ENCODE measurements around the gene PLBD2.

Gene PLBD2

GRCh38 chr12:113391650-113392337 is 33.4 kb downstream of the PLBD2 start:
- Histone ChIP-seq H3K9me3 (ENCODE audit: control insufficient read depth, low read depth, low read length) (no peaks in the 10 kb centered on the region), H3K4me1 (ENCODE audit: control insufficient read depth, low read depth, low read length) (peaks cover 3% of the 10 kb centered on the region), H3K27me3 (ENCODE audit: control insufficient read depth, insufficient read depth, low read length) (no peaks in the 10 kb centered on the region), H3K9ac (ENCODE audit: low read length) (no peak overlapping the region), H3K36me3 (ENCODE audit: control insufficient read depth, low read depth, low read length) (peaks cover 11% of the 10 kb centered on the region), H3K4me3 (ENCODE audit: low read length) (no peak overlapping the region), H3K27ac (ENCODE audit: low read length) (no peak overlapping the region)

- H3K4me1 ChIP-seq (ENCODE audit: control insufficient read depth, low read depth, low read length): peaks cover 3% of the 10 kb centered on the region
- H3K9me3 ChIP-seq (ENCODE audit: control insufficient read depth, low read depth, low read length): no peaks in the 10 kb centered on the region
- no peak overlapping the region for H3K27ac ChIP-seq (ENCODE audit: low read length)
- no peak overlapping the region for H3K4me3 ChIP-seq (ENCODE audit: low read length)
- H3K36me3 ChIP-seq (ENCODE audit: control insufficient read depth, low read depth, low read length): peaks cover 4% of the 10 kb centered on the region
- no peak overlapping the region for H3K9ac ChIP-seq (ENCODE audit: low read length)
- H3K27me3 ChIP-seq (ENCODE audit: control insufficient read depth, insufficient read depth, low read length): no peaks in the 10 kb centered on the region
These were observed 34.1 kb downstream of the PLBD2 start for GRCh38 chr12:113392520-113392919.

GRCh38 chr12:113392988-113393579 is 34.7 kb downstream of the PLBD2 start:
- Histone ChIP-seq H3K27me3 (ENCODE audit: control insufficient read depth, insufficient read depth, low read length) (no peaks in the 10 kb centered on the region), H3K36me3 (ENCODE audit: control insufficient read depth, low read depth, low read length) (peaks cover 4% of the 10 kb centered on the region), H3K9me3 (ENCODE audit: control insufficient read depth, low read depth, low read length) (no peaks in the 10 kb centered on the region), H3K4me1 (ENCODE audit: control insufficient read depth, low read depth, low read length) (peaks cover 3% of the 10 kb centered on the region), H3K9ac (ENCODE audit: low read length) (no peak overlapping the region), H3K27ac (ENCODE audit: low read length) (no peak overlapping the region), H3K4me3 (ENCODE audit: low read length) (no peak overlapping the region)

GRCh38 chr12:113393749-113394148 is 35.4 kb downstream of the PLBD2 start:
- Histone ChIP-seq H3K27ac (ENCODE audit: low read length) (no peak overlapping the region), H3K4me1 (ENCODE audit: control insufficient read depth, low read depth, low read length) (peaks cover 3% of the 10 kb centered on the region), H3K27me3 (ENCODE audit: control insufficient read depth, insufficient read depth, low read length) (no peaks in the 10 kb centered on the region), H3K9me3 (ENCODE audit: control insufficient read depth, low read depth, low read length) (no peaks in the 10 kb centered on the region), H3K9ac (ENCODE audit: low read length) (no peak overlapping the region), H3K36me3 (ENCODE audit: control insufficient read depth, low read depth, low read length) (peaks cover 4% of the 10 kb centered on the region), H3K4me3 (ENCODE audit: low read length) (no peak overlapping the region)

GRCh38 chr12:113395119-113395518 is 36.7 kb downstream of the PLBD2 start:
- H3K9ac ChIP-seq (ENCODE audit: low read length): no peak overlapping the region
- H3K4me3 ChIP-seq (ENCODE audit: low read length): no peak overlapping the region
- peaks cover 3% of the 10 kb centered on the region for H3K4me1 ChIP-seq (ENCODE audit: control insufficient read depth, low read depth, low read length)
- no peaks in the 10 kb centered on the region for H3K36me3 ChIP-seq (ENCODE audit: control insufficient read depth, low read depth, low read length)
- no peaks in the 10 kb centered on the region for H3K27me3 ChIP-seq (ENCODE audit: control insufficient read depth, insufficient read depth, low read length)
- no peak overlapping the region for H3K27ac ChIP-seq (ENCODE audit: low read length)
- H3K9me3 ChIP-seq (ENCODE audit: control insufficient read depth, low read depth, low read length): no peaks in the 10 kb centered on the region

- Histone ChIP-seq H3K4me1 (ENCODE audit: control insufficient read depth, low read depth, low read length) (peaks cover 3% of the 10 kb centered on the region), H3K36me3 (ENCODE audit: control insufficient read depth, low read depth, low read length) (no peaks in the 10 kb centered on the region), H3K9me3 (ENCODE audit: control insufficient read depth, low read depth, low read length) (no peaks in the 10 kb centered on the region), H3K27me3 (ENCODE audit: control insufficient read depth, insufficient read depth, low read length) (no peaks in the 10 kb centered on the region), H3K9ac (ENCODE audit: low read length) (no peak overlapping the region), H3K4me3 (ENCODE audit: low read length) (no peak overlapping the region), H3K27ac (ENCODE audit: low read length) (no peak overlapping the region)
These were observed 37.8 kb downstream of the PLBD2 start for GRCh38 chr12:113396200-113396599.

- Histone ChIP-seq H3K27me3 (ENCODE audit: control insufficient read depth, insufficient read depth, low read length) (no peaks in the 10 kb centered on the region), H3K9ac (ENCODE audit: low read length) (no peak overlapping the region), H3K27ac (ENCODE audit: low read length) (no peak overlapping the region), H3K36me3 (ENCODE audit: control insufficient read depth, low read depth, low read length) (no peaks in the 10 kb centered on the region), H3K4me3 (ENCODE audit: low read length) (no peak overlapping the region), H3K4me1 (ENCODE audit: control insufficient read depth, low read depth, low read length) (peaks cover 3% of the 10 kb centered on the region), H3K9me3 (ENCODE audit: control insufficient read depth, low read depth, low read length) (no peaks in the 10 kb centered on the region)
These were observed 38.6 kb downstream of the PLBD2 start for GRCh38 chr12:113396828-113397496.

- Histone ChIP-seq H3K9me3 (ENCODE audit: control insufficient read depth, low read depth, low read length) (no peaks in the 10 kb centered on the region), H3K27ac (ENCODE audit: low read length) (no peak overlapping the region), H3K36me3 (ENCODE audit: control insufficient read depth, low read depth, low read length) (no peaks in the 10 kb centered on the region), H3K9ac (ENCODE audit: low read length) (no peak overlapping the region), H3K4me1 (ENCODE audit: control insufficient read depth, low read depth, low read length) (peaks cover 3% of the 10 kb centered on the region), H3K4me3 (ENCODE audit: low read length) (no peak overlapping the region), H3K27me3 (ENCODE audit: control insufficient read depth, insufficient read depth, low read length) (no peaks in the 10 kb centered on the region)
These were observed 39.3 kb downstream of the PLBD2 start for GRCh38 chr12:113397497-113398197.

- Histone ChIP-seq H3K36me3 (ENCODE audit: control insufficient read depth, low read depth, low read length) (no peaks in the 10 kb centered on the region), H3K9me3 (ENCODE audit: control insufficient read depth, low read depth, low read length) (no peaks in the 10 kb centered on the region), H3K4me1 (ENCODE audit: control insufficient read depth, low read depth, low read length) (no peaks in the 10 kb centered on the region), H3K27ac (ENCODE audit: low read length) (no peak overlapping the region), H3K27me3 (ENCODE audit: control insufficient read depth, insufficient read depth, low read length) (no peaks in the 10 kb centered on the region), H3K9ac (ENCODE audit: low read length) (no peak overlapping the region), H3K4me3 (ENCODE audit: low read length) (no peak overlapping the region)
These were observed 40.2 kb downstream of the PLBD2 start for GRCh38 chr12:113398346-113399290.

- Histone ChIP-seq H3K27ac (ENCODE audit: low read length) (no peak overlapping the region), H3K27me3 (ENCODE audit: control insufficient read depth, insufficient read depth, low read length) (no peaks in the 10 kb centered on the region), H3K36me3 (ENCODE audit: control insufficient read depth, low read depth, low read length) (no peaks in the 10 kb centered on the region), H3K9me3 (ENCODE audit: control insufficient read depth, low read depth, low read length) (no peaks in the 10 kb centered on the region), H3K9ac (ENCODE audit: low read length) (no peak overlapping the region), H3K4me1 (ENCODE audit: control insufficient read depth, low read depth, low read length) (no peaks in the 10 kb centered on the region), H3K4me3 (ENCODE audit: low read length) (no peak overlapping the region)
These were observed 41.1 kb downstream of the PLBD2 start for GRCh38 chr12:113399490-113399889.

- H3K4me1 ChIP-seq (ENCODE audit: control insufficient read depth, low read depth, low read length): peaks cover 4% of the 10 kb centered on the region
- H3K27me3 ChIP-seq (ENCODE audit: control insufficient read depth, insufficient read depth, low read length): no peaks in the 10 kb centered on the region
- H3K36me3 ChIP-seq (ENCODE audit: control insufficient read depth, low read depth, low read length): no peaks in the 10 kb centered on the region
These were observed 42.0 kb downstream of the PLBD2 start for GRCh38 chr12:113400362-113400761.

More at GRCh38 chr12:113400362-113400761, 42.0 kb downstream of the PLBD2 start:
- H3K9ac ChIP-seq (ENCODE audit: low read length): no peak overlapping the region
- H3K9me3 ChIP-seq (ENCODE audit: control insufficient read depth, low read depth, low read length): no peaks in the 10 kb centered on the region
- H3K4me3 ChIP-seq (ENCODE audit: low read length): no peak overlapping the region
- no peak overlapping the region for H3K27ac ChIP-seq (ENCODE audit: low read length)
